ENCODE results near the gene PODXL2. TPM values are rescaled to one million over a fixed set of nuclear protein-coding genes. Genes with fewer than 3 reads are reported as not detected.
A peak's percentile ranks its signal among the peaks of the same experiment; 100 is the strongest.

PODXL2 gene
- total RNA-seq, result 1 to 10 TPM in 1 of 2 donors, under 1 TPM in 1; 0.69 to 1.4 TPM

- Mint-ChIP-seq H3K27me3 (peaks cover 14% of the 10 kb centered on the region), H3K27ac (peak within 1 kb of the TSS; percentile 61)
- peak; percentile 28 for ATAC-seq (replicated peaks)
Measured at GRCh38 chr3:127628788-127629466, at the start of gene PODXL2. Gene PODXL2 (plus strand): TSS chr3:127629185. CDS start chr3:127629220, 35 bp downstream.

GRCh38 chr3:127580327-127581060 lies 48.5 kb upstream of the PODXL2 start:
- H3K27ac Mint-ChIP-seq, result peak overlapping the region; percentile 62
- H3K36me3 Mint-ChIP-seq (ENCODE audit: low read depth), result no peaks in the 10 kb centered on the region
- no peak for ATAC-seq (replicated peaks)
- peaks cover 7% of the 10 kb centered on the region for H3K4me1 Mint-ChIP-seq
- H3K9me3 Mint-ChIP-seq, result no peaks in the 10 kb centered on the region
- H3K27me3 Mint-ChIP-seq, result no peaks in the 10 kb centered on the region
- no peak overlapping the region for H3K4me3 Mint-ChIP-seq

More at GRCh38 chr3:127628788-127629466, at the start of gene PODXL2:
- peaks cover 15% of the 10 kb centered on the region for H3K4me1 Mint-ChIP-seq
- peaks cover 7% of the 10 kb centered on the region for H3K36me3 Mint-ChIP-seq (ENCODE audit: low read depth)
- no peaks in the 10 kb centered on the region for H3K9me3 Mint-ChIP-seq
- H3K4me3 Mint-ChIP-seq, result peak within 1 kb of the TSS; percentile 88

- H3K27me3 Mint-ChIP-seq, result no peaks in the 10 kb centered on the region
- ATAC-seq (replicated peaks), result no peak
- H3K4me3 Mint-ChIP-seq, result no peak overlapping the region
- no peaks in the 10 kb centered on the region for H3K36me3 Mint-ChIP-seq (ENCODE audit: low read depth)
- peaks cover 11% of the 10 kb centered on the region for H3K4me1 Mint-ChIP-seq
- H3K9me3 Mint-ChIP-seq, result no peaks in the 10 kb centered on the region
- H3K27ac Mint-ChIP-seq, result no peak overlapping the region
Measured at GRCh38 chr3:127584734-127585133, 44.3 kb upstream of the PODXL2 start.

GRCh38 chr3:127585163-127585812 lies 43.7 kb upstream of the PODXL2 start:
- no peak overlapping the region for H3K27ac Mint-ChIP-seq

GRCh38 chr3:127585813-127586413 lies 43.1 kb upstream of the PODXL2 start:
- Mint-ChIP-seq H3K4me1 (peaks cover 11% of the 10 kb centered on the region), H3K4me3 (no peak overlapping the region), H3K9me3 (no peaks in the 10 kb centered on the region), H3K36me3 (ENCODE audit: low read depth) (no peaks in the 10 kb centered on the region), H3K27ac (no peak overlapping the region), H3K27me3 (no peaks in the 10 kb centered on the region)
- no peak for ATAC-seq (replicated peaks)

More at GRCh38 chr3:127585163-127585812, 43.7 kb upstream of the PODXL2 start:
- no peaks in the 10 kb centered on the region for H3K36me3 Mint-ChIP-seq (ENCODE audit: low read depth)
- H3K9me3 Mint-ChIP-seq, result no peaks in the 10 kb centered on the region
- peaks cover 11% of the 10 kb centered on the region for H3K4me1 Mint-ChIP-seq
- H3K27me3 Mint-ChIP-seq, result no peaks in the 10 kb centered on the region
- H3K4me3 Mint-ChIP-seq, result no peak overlapping the region
- no peak for ATAC-seq (replicated peaks)

- Mint-ChIP-seq H3K27ac (no peak overlapping the region), H3K36me3 (ENCODE audit: low read depth) (no peaks in the 10 kb centered on the region), H3K9me3 (no peaks in the 10 kb centered on the region), H3K4me3 (no peak overlapping the region), H3K4me1 (peaks cover 17% of the 10 kb centered on the region), H3K27me3 (no peaks in the 10 kb centered on the region)
- no peak for ATAC-seq (replicated peaks)
Measured at GRCh38 chr3:127587876-127588275, 41.1 kb upstream of the PODXL2 start.

- ATAC-seq (replicated peaks), result no peak
- Mint-ChIP-seq H3K9me3 (no peaks in the 10 kb centered on the region), H3K36me3 (ENCODE audit: low read depth) (no peaks in the 10 kb centered on the region), H3K4me3 (peak overlapping the region; percentile 95), H3K27ac (peak overlapping the region; percentile 84), H3K27me3 (no peaks in the 10 kb centered on the region), H3K4me1 (peaks cover 17% of the 10 kb centered on the region)
Measured at GRCh38 chr3:127588806-127589577, 40.0 kb upstream of the PODXL2 start.

- no peak for ATAC-seq (replicated peaks)
- H3K27me3 Mint-ChIP-seq, result no peaks in the 10 kb centered on the region
- peaks cover 17% of the 10 kb centered on the region for H3K4me1 Mint-ChIP-seq
- H3K9me3 Mint-ChIP-seq, result no peaks in the 10 kb centered on the region
- no peaks in the 10 kb centered on the region for H3K36me3 Mint-ChIP-seq (ENCODE audit: low read depth)
- H3K27ac Mint-ChIP-seq, result peak overlapping the region; percentile 84
- peak overlapping the region; percentile 95 for H3K4me3 Mint-ChIP-seq
Measured at GRCh38 chr3:127589600-127590281, 39.2 kb upstream of the PODXL2 start.

- peaks cover 12% of the 10 kb centered on the region for H3K4me1 Mint-ChIP-seq
- ATAC-seq (replicated peaks), result peak; percentile 48
- H3K27me3 Mint-ChIP-seq, result no peaks in the 10 kb centered on the region
- peak overlapping the region; percentile 95 for H3K4me3 Mint-ChIP-seq
- peak overlapping the region; percentile 86 for H3K27ac Mint-ChIP-seq
- no peaks in the 10 kb centered on the region for H3K9me3 Mint-ChIP-seq
- H3K36me3 Mint-ChIP-seq (ENCODE audit: low read depth), result no peaks in the 10 kb centered on the region
Measured at GRCh38 chr3:127590282-127590592, 38.7 kb upstream of the PODXL2 start.

GRCh38 chr3:127590593-127591465 lies 38.2 kb upstream of the PODXL2 start, which contains the start of gene TPRA1:
Gene TPRA1 (minus strand): TSS chr3:127590733. CDS start chr3:127580146, 10,587 bp downstream.
- H3K36me3 Mint-ChIP-seq (ENCODE audit: low read depth), result no peaks in the 10 kb centered on the region
- H3K4me1 Mint-ChIP-seq, result peaks cover 9% of the 10 kb centered on the region
- ATAC-seq (replicated peaks), result peak; percentile 91
- H3K9me3 Mint-ChIP-seq, result no peaks in the 10 kb centered on the region
- peak within 1 kb of the TSS; percentile 95 for H3K4me3 Mint-ChIP-seq
- H3K27ac Mint-ChIP-seq, result peak within 1 kb of the TSS; percentile 86
- H3K27me3 Mint-ChIP-seq, result no peaks in the 10 kb centered on the region

- H3K4me3 Mint-ChIP-seq, result peak overlapping the region; percentile 48
Measured at GRCh38 chr3:127593178-127593577, 35.8 kb upstream of the PODXL2 start.

GRCh38 chr3:127595303-127595702 lies 33.7 kb upstream of the PODXL2 start:
- ATAC-seq (replicated peaks), result no peak
- peak overlapping the region; percentile 10 for H3K27ac Mint-ChIP-seq
- peaks cover 24% of the 10 kb centered on the region for H3K36me3 Mint-ChIP-seq (ENCODE audit: low read depth)
- H3K4me1 Mint-ChIP-seq, result peaks cover 14% of the 10 kb centered on the region
- H3K4me3 Mint-ChIP-seq, result no peak overlapping the region
- no peaks in the 10 kb centered on the region for H3K9me3 Mint-ChIP-seq
- no peaks in the 10 kb centered on the region for H3K27me3 Mint-ChIP-seq

More at GRCh38 chr3:127593178-127593577, 35.8 kb upstream of the PODXL2 start:
- peaks cover 3% of the 10 kb centered on the region for H3K36me3 Mint-ChIP-seq (ENCODE audit: low read depth)
- no peak for ATAC-seq (replicated peaks)
- no peaks in the 10 kb centered on the region for H3K9me3 Mint-ChIP-seq
- H3K4me1 Mint-ChIP-seq, result peaks cover 10% of the 10 kb centered on the region
- H3K27me3 Mint-ChIP-seq, result no peaks in the 10 kb centered on the region
- no peak overlapping the region for H3K27ac Mint-ChIP-seq
